Motor neuron (in vitro differentiated cells): Measurements from ENCODE around the gene AKAP13. TPM values are rescaled to one million over a fixed set of nuclear protein-coding genes. Genes with fewer than 3 reads are reported as not detected.

ENCODE experiments used
- ATAC-seq, 8 experiments: fragments of 200-7000 bp; cut with Tn5 transposase; replicated peaks in 6 of 8; 2 replicates each; pipeline ENCODE4 v1.8.0; 2021; ENCODE audit warnings: mild to moderate bottlenecking in 8 of 8, moderate library complexity in 8 of 8
- H3K27ac ChIP-seq, 2 donors: fragments of 250-450 bp; sonication (Bioruptor Pico); 2 replicates each; pipeline ENCODE4 v1.9.0; 2021; ENCODE audit warnings: antibody characterized with exemption in 2 of 2, mild to moderate bottlenecking in 2 of 2, moderate library complexity in 1 of 2
- H3K4me1 ChIP-seq, 2 donors: fragments of 250-450 bp; sonication (Bioruptor Pico); replicated peaks in 1 of 2; 2 replicates each; pipeline ENCODE4 v1.6.1; 2021; ENCODE audit warnings: antibody characterized with exemption in 2 of 2, mild to moderate bottlenecking in 2 of 2, moderate library complexity in 1 of 2
- H3K4me3 ChIP-seq, 5 donors: fragments of 250-450 bp; sonication (Bioruptor Pico); 2 replicates each; pipeline ENCODE4 v1.9.0; 2021; ENCODE audit warnings: antibody characterized with exemption in 5 of 5, mild to moderate bottlenecking in 5 of 5, moderate library complexity in 4 of 5
- WGBS, 10 experiments: fragments of 450-650 bp; shearing (Covaris generic); methylation state at CpG; one replicate each; pipeline ENCODE4 v1.0.0; 2022; 5-methylcytosine and 5-hydroxymethylcytosine counted together
- in situ Hi-C, 9 experiments: fragments of 400-800 bp; cut with MboI; loops; one replicate each; pipeline ENCODE4 v1.15.0; 2021; ENCODE audit warnings: low sequenced_read_pairs in 9 of 9, low pct_unique_long_range_greater_than_20kb in 2 of 9; ENCODE audit not compliant: unreplicated experiment in 9 of 9
- total RNA-seq, 8 experiments: library from RNA; unstranded; fragments of 300-600 nt; gene quantifications; 2 replicates each; pipeline versions ENCODE4 v1.2.3 to v1.2.4, GENCODE V29; 2022

The AKAP13 gene
- total RNA-seq, 8 experiments from 2014 or later: 18.6 to 60.2 (median 38.2) TPM

DNA sequence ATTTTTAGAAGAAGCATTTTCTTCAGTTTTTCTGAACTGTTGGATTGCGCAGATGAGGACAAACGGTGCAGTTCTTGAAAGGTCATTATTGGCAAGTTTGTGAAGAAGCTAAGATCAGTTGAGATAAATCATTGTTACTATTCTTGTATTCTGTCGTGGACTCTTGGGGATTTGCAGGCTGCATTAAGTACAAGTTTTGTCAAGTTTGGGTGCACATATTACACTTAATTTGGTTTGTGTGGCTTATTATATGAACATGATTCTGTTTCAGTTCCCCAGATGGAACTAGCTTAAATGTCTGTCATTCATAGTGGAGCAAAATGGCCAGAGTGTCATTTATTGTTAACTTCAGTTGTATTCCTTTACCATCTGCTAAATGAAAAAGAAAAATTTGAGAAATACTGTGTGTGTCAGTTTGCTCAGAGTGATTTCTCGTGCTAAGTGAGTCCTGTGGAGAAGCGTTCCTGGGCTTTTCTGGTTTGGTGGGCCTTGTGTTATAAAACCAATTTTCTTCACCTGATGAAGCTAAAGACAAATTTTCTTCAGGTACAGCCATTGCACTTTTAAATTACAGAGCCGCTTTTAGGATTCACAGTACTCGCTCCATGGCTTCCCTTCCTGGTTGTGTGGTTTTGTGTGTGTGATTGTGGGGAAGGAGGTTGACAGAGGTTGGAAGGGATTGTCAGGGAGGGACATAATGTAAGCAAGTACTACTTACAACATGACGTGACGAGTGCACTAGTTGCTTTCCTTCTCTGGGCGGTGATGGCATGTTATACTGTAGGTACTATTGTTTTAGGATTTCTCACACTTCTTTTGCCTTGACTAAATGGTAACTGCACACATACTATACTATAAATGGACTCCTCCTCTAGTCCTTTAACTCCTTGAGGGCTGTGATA lies 1.7 kb downstream of the AKAP13 start:
- Histone ChIP-seq H3K4me3 (peak overlapping the region; percentile 81 to 93 (median 88)), H3K4me1 (peaks cover 4 to 7% of the 10 kb centered on the region in 2 donors), H3K27ac (no peak overlapping the region)
- in situ Hi-C loops: no loop called here
- whole genome bisulfite sequencing, 10 experiments: 24 to 91% (median 48%) methylated on average over 1 to 7 of the region's 10 CpGs; no CpG with 5 or more reads in 1 of the 10 experiments
- ATAC-seq: no peak

DNA sequence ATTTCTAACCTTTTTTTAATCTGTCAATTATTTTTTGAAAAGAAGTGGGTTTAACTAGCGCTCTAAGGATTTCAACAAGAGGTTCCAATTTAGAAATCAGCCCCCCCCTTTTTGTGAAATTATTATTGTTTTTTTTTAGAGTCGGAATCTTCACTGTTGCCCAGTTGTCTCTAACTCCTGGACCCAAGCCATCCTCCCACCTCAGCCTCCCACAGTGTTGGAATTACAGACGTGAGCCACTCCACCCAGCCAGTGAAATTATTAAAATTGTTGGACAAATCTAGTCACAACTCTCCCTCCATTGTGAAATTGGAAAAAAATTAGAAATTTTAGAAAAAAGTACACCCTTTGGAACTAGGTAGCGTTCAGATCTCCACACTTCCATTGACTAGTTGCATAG lies 2.5 kb downstream of the AKAP13 start:
- 52 to 100% (median 92%) methylated on average over 1 to 4 of the region's 4 CpGs; no CpG with 5 or more reads in 1 of the 10 experiments for WGBS, 10 experiments
- in situ Hi-C loops: no loop called here
- H3K4me3 ChIP-seq: no peak overlapping the region
- H3K4me1 ChIP-seq: peaks cover 4 to 7% of the 10 kb centered on the region in 2 donors
- no peak for ATAC-seq
- H3K27ac ChIP-seq: no peak overlapping the region

DNA sequence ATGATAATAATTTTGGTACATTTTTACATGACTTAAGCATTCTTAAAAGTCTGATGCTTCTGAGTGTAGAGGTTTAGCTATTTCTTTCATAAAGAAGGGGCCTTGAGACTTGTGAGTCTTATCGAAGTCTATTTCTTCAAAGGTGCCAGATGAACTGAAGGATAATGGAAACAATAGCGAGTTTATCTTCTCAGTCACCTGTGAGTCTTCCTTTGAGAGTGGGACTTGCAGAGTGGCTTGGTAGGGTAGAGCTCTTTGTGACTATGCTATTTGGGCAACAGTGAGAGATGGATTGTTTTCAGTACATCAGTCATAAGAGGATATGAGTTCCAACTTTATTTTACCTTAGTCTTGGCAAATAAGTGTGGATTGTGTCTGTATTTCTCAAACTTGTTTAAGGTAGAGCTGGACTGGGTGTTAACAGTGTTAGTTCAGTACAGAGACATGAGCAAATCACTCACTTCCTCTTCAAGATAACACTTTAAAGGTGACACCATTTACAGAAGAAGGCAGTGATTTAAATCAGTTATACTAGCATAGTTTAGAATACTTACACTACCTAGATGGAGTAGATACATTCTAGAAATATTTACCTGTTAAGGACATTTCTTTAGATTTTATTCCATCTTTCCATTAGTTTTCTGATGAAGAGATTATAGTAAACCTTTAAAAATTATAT lies 3.2 kb downstream of the AKAP13 start:
- no peak overlapping the region for H3K4me3 ChIP-seq
- WGBS, 10 experiments: 80 to 100% (median 90%) methylated on average over 1 to 2 of the region's 2 CpGs; no CpG with 5 or more reads in 3 of the 10 experiments
- H3K27ac ChIP-seq: no peak overlapping the region
- ATAC-seq: no peak
- peaks cover 4 to 7% of the 10 kb centered on the region in 2 donors for H3K4me1 ChIP-seq
- in situ Hi-C loops: no loop called here

DNA sequence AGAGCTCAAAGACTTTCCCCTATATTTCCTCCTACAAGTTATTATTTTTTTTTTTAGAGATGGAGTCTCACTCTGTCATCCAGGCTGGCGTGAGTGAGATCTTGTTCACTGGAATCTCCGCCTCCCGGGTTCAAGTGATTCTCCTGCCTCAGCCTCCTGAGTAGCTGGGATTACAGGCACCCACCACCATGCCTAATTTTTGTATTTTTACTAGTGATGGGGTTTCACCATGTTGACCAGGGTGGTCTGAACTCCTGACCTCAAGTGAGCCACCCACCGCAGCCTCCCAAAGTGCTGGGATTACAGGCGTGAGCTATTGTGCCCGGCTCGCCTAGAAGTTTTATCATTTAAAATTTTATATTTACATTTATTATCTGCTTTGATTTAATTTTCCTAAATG lies 5.9 kb downstream of the AKAP13 start:
- Histone ChIP-seq H3K4me1 (peaks cover 4 to 7% of the 10 kb centered on the region in 2 donors), H3K27ac (no peak overlapping the region), H3K4me3 (no peak overlapping the region)
- 85 to 100% (median 91%) methylated on average over 1 to 6 of the region's 7 CpGs; no CpG with 5 or more reads in 3 of the 10 experiments for WGBS, 10 experiments
- no peak for ATAC-seq
- in situ Hi-C loops: no loop called here

DNA sequence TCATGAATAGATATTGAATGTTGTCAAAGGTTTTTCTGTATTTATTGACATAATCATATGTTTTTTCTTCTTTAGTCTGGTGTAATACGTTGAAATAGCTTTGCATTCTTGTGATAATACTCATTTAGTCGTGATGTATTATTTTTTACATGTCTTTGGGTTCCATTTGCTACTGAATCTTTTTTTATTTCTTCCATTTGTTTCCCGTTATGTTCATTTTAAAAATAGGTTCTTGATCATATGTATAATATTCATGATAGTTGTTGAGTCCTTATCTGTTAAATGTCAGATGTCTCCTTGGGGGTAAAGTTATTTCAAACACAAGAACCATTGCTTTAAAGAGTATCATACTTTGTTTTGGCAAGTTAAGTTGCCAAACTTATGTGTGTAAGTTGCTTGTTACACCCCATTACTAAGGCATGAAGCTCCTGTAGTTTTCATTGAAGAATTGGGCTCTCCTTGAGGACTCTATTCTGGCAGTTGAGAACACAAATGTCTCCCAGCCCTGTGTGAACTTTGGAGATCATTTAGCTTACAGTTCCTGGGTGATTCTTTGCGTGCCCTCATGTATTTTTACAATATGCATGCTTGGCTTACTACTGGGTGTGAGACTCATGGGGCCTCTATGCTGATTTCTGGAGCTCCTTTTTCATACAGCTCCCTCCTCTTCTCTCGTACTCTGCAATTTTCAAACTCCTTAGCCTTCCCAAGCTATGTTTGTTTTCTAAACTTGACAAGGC lies 8.3 kb downstream of the AKAP13 start:
- 11 to 92% (median 80%) methylated on average over 3 to 5 of the region's 5 CpGs for WGBS, 10 experiments
- Histone ChIP-seq H3K4me1 (no peaks in the 10 kb centered on the region), H3K4me3 (no peak overlapping the region), H3K27ac (no peak overlapping the region)
- peak in 3 of 8 experiments; percentile 93 to 98 (median 97) for ATAC-seq
- in situ Hi-C loops: no loop called here

DNA sequence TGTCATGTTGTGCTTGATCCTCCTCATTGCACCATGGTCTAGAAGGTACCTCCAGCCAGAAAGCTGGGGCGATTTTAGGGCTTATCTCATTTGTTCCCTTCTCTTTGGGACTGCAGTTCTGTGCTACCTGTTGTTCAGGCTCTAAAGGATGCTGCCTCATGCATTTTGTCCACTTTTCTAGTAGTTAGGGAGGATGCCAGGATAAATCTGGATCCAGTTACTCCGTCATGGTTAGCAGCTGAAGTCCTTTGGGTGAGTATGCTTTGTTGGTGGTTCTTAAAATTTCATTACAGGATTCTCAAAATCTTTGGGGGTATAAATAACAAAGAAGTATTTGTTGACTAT lies 8.9 kb downstream of the AKAP13 start:
- peak in 3 of 8 experiments; percentile 31 to 64 (median 56) for ATAC-seq
- no peak overlapping the region for H3K4me3 ChIP-seq
- 33 to 100% (median 88%) methylated on average over 1 to 2 of the region's 2 CpGs; no CpG with 5 or more reads in 3 of the 10 experiments for WGBS, 10 experiments
- in situ Hi-C loops: no loop called here
- no peaks in the 10 kb centered on the region for H3K4me1 ChIP-seq
- no peak overlapping the region for H3K27ac ChIP-seq

DNA sequence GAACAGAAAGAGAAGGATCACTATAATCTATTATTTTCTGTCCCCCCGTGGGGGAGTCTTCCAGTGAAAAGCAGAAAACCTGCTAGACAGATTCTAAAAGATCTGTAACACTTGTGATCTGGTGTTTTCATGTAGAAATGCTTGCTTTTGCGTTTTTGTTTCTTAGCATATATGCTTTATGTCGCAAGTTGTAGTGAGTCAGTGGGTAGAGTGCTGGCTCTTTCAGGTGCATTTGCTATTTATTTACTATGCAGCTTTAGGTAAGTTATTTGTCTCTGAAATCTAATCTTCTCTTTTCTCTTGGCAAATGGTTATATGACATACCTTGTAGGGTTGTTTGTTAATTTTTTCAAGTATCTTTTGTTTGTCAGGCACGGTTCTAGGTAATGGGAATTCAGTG lies 9.4 kb downstream of the AKAP13 start:
- H3K4me3 ChIP-seq: no peak overlapping the region
- ATAC-seq: no peak
- H3K4me1 ChIP-seq: peaks cover 0 to 3% of the 10 kb centered on the region in 2 donors
- no peak overlapping the region for H3K27ac ChIP-seq
- 44 to 100% (median 92%) methylated on average over 1 to 4 of the region's 4 CpGs for WGBS, 10 experiments
- in situ Hi-C loops: no loop called here

DNA sequence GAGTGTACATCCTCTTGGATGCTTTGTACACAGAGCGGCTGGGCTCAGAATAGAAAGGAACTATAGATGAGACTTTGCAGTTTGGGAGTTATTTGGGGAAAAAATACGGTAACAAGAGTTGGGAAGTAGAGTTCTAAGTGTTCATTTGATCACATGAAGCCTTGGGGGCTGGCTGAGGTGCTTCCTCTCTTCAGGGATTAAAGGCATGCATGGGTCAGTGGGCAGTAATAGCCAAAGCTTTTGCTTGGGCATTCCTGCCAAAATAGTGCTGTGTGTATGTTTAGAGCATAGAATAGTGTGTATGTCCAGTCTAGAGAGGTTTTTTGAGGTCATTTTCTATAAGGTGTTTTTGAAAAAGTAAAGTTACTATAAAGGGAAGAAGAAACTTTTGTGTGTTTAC lies 12.8 kb downstream of the AKAP13 start:
- 85 to 100% (median 100%) methylated on average over 1 to 2 of the region's 2 CpGs; no CpG with 5 or more reads in 3 of the 10 experiments for WGBS, 10 experiments
- Histone ChIP-seq H3K4me1 (peaks cover 0 to 3% of the 10 kb centered on the region in 2 donors), H3K27ac (no peak overlapping the region), H3K4me3 (no peak overlapping the region)
- in situ Hi-C loops: no loop called here
- no peak for ATAC-seq

DNA sequence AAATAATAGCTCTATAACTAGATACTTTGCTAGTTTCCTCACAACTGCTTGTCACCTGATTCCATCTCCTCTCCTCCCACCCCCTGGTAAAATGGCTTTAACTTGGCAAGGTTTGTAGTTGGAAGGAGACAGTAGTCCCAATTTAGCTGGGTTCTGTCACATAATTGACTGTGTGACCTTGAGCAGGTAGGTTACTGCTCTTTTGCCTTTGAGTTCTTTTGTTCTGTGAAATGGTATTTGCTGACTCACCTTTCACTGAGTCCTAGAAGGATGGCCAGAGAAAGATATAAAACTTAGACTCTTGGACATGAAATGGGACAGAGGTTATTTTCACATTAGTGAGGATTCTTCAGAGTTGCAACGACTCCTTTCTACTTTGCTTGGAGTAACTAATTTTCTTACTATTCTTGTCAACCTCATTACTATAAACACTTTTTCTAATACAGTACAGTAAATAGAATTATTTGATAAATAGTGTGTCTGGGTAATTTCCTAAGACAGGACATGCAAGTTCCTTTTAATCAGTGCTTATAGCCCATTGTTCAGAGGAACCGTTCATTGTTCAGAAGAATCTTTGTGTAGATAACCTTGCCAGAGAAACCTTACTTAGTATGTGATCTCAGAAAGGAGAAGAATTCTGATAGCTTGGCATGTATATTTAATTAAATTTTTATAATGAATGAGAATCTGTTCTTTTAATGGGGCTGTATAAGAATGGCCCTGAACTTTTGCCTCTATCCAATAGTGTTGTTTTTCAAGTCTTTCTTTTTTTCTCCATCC lies 14.3 kb downstream of the AKAP13 start:
- no peak overlapping the region for H3K27ac ChIP-seq
- peaks cover 0 to 3% of the 10 kb centered on the region in 2 donors for H3K4me1 ChIP-seq
- no peak overlapping the region for H3K4me3 ChIP-seq
- ATAC-seq: no peak
- WGBS, 10 experiments: 57 to 100% (median 100%) methylated on average over 1 to 2 of the region's 2 CpGs; no CpG with 5 or more reads in 1 of the 10 experiments
- in situ Hi-C loops: no loop called here

DNA sequence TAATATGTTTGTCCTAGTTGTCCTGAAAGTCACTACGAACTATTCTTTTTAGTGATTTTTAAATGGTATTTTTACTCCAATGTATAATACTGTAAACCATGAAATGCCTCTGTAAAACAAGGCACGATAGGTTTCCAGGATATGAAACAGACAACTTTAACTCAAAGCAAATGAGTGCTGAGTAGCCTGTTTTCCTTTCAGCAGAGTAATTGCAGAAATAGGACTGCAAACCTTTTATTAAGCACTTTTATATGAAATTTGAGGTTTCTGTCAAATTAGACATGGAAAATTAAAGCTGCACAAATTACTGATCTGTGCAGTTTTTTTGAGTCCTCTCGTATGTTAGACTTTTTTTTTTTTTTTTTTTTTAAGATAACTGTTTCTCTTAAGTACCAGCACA lies 16.2 kb downstream of the AKAP13 start:
- in situ Hi-C loops: no loop called here
- ATAC-seq: no peak

DNA sequence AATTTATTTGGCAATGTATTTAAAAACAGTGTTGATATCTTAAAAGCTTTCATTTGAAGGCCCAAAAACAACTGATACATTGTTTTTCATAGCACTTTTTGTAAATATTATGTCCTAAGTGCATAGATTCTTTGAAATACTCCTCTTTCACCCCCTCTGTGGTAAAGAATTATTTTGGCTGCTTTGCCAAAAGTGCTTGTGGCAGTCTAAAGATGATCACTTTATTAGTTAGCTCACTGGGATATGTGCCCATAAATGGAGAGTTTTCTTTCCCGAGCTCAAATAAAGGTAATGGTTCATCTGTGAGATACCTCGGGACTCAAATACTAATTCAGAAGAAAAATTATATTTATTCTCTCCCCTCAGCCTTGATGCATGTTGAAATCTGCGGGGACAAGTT lies 16.7 kb downstream of the AKAP13 start:
- H3K27ac ChIP-seq: no peak overlapping the region
- 40 to 100% (median 76%) methylated on average over 2 to 3 of the region's 3 CpGs for WGBS, 10 experiments
- ATAC-seq: no peak
- peaks cover 3 to 4% of the 10 kb centered on the region in 2 donors for H3K4me1 ChIP-seq
- no peak overlapping the region for H3K4me3 ChIP-seq
- in situ Hi-C loops: no loop called here

More for the DNA sequence above, 16.2 kb downstream of the AKAP13 start:
- Histone ChIP-seq H3K27ac (no peak overlapping the region), H3K4me1 (peaks cover 0 to 3% of the 10 kb centered on the region in 2 donors), H3K4me3 (no peak overlapping the region)
- 58 to 100% (median 80%) methylated on average over 1 to 3 of the region's 3 CpGs; no CpG with 5 or more reads in 1 of the 10 experiments for WGBS, 10 experiments

DNA sequence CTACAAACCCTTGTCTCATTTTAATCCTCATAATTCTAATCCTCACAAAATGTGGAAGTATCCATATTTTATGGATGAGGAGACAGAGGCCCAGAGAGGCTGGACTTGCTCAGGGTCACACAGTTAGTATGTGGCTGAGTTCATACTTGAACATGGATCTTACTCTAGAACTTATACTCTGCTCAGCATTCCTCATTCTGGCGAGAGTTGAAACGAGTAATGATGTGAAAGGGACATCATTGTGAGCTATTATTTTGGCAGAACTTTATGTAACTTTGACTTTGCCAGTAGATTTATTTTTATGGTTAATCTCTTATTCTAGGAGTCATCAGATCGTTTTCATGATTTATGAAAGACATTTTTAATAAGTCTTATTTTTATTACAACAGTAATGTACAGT lies 17.5 kb downstream of the AKAP13 start:
- Histone ChIP-seq H3K4me3 (no peak overlapping the region), H3K27ac (no peak overlapping the region), H3K4me1 (peaks cover 5% of the 10 kb centered on the region in 2 donors)
- ATAC-seq: no peak
- in situ Hi-C loops: no loop called here
- 0 to 100% (median 91%) methylated on average over 1 to 3 of the region's 3 CpGs for WGBS, 10 experiments
